22Rv1 (cell line): ENCODE data around the gene ELP1.

Experiments
- ZFX ChIP-seq: fragments of 450-650 bp; IDR thresholded peaks from 2 replicates; pipeline ENCODE4 v1.6.1; 2017; ENCODE audit warnings: antibody characterized with exemption, borderline replicate concordance
- TF ChIP-seq, protein P1 (sequence below): fragments of 450-650 bp; IDR thresholded peaks from 2 replicates; pipeline ENCODE4 v1.5.1; 2017; ENCODE audit warnings: mild to moderate bottlenecking

GRCh38 chr9:108921200-108921599 lies 12.7 kb downstream of the ELP1 start:
- TF ChIP-seq, protein P1, sequence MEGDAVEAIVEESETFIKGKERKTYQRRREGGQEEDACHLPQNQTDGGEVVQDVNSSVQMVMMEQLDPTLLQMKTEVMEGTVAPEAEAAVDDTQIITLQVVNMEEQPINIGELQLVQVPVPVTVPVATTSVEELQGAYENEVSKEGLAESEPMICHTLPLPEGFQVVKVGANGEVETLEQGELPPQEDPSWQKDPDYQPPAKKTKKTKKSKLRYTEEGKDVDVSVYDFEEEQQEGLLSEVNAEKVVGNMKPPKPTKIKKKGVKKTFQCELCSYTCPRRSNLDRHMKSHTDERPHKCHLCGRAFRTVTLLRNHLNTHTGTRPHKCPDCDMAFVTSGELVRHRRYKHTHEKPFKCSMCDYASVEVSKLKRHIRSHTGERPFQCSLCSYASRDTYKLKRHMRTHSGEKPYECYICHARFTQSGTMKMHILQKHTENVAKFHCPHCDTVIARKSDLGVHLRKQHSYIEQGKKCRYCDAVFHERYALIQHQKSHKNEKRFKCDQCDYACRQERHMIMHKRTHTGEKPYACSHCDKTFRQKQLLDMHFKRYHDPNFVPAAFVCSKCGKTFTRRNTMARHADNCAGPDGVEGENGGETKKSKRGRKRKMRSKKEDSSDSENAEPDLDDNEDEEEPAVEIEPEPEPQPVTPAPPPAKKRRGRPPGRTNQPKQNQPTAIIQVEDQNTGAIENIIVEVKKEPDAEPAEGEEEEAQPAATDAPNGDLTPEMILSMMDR = no peak
- TF ChIP-seq ZFX = no peak
